NCI-H2171 (cell line): ENCODE results near the gene EFCC1.

Source experiments
- DNase-seq: peaks from one replicate; lab custom pipeline; 2025; lab: John Stamatoyannopoulos, UW

Gene EFCC1

DNA sequence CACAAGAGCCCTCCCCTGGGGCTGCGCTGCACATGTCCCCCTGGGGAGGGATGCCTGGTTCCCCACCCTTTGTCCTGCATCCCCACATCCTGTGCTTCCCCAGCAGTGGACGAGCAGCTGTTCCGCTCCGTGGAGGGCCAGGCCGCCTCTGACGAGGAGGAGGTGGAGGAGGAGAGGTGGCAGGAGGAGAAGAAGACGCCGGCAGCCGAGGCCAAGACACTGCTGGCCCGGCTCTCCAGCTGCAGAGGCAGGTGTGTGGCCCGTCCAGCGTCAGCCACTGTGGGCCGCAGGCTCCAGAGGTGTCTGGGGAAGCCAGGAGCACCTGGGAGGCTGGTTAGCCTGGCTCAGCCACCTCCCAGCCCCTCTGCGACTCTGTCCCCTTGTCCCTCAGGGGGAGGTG is 31.6 kb downstream of the EFCC1 start:
- no peak for DNase-seq

DNA sequence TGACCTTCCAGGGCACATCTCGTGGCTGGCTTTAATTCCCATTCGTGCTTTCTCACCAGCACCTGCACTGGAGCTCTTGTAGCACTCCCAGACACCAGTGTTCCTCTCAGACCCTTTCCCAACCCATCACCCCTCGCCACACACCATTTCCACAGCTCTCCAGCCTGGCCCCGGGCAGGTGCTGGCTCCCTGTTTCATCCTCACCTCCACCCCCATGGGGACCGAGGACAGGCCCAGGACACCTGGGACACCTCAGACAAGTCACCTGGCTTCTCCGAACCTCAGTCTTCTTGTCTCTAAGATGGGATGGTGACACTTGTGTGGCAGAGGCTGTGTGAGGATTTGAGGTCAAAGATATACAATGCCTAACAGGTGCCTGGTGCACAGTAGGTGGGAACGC is 32.0 kb downstream of the EFCC1 start:
- no peak for DNase-seq

DNA sequence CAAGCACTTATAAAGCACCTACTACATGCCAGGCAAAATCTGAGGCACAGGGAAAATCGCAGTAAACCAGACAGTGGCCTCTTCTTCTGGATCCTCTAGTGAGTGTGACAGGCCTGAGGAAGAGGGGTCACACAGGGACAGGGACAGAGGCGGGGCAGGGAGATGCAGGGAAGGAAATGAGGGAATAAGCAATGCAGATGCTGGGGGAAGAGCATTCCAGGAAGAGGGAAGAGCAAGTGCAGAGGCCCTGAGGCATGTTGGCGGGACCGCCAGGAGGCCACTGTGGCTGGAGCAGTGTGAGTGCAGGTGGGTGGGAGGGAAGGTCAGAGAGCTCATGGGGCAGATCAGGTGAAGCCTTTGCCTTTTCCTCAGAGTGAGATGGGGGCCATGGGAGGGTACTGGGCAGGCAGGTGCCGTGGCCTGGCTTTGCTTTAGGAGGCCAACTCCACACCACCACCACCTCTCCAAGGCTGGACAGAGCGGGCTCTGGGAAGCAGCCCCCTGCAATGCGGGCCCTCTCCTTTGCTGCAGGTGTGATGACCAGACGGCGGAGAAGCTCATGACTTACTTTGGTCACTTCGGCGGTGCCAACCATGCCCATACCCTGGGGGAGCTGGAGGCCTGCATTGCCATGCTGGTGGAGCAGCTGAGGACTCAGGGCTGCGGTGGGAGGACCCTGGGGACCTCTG is 32.7 kb downstream of the EFCC1 start:
- no peak for DNase-seq

DNA sequence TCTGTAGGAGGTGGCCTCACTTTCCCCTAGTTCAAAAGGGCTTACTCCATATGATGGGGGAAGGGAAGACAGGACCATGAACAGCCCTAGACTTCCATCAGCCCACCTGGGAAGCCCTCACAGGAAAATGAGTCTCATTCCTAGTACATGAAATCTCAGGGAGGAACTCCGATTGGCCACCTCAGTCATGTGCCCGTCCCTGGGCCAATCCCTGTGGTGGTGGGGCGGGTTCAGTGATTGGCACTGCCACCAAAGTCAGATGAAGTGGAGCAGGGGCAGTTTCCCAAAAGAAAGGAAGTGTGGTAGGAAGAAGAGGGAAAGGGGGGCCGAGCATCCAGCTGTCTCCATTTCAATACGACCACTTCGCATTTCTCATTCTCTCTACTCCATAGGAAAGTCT is 33.5 kb downstream of the EFCC1 start:
- DNase-seq, result no peak

- DNase-seq, result no peak
Observed at GRCh38 chr3:129035360-129036221, 34.5 kb downstream of the EFCC1 start.

DNA sequence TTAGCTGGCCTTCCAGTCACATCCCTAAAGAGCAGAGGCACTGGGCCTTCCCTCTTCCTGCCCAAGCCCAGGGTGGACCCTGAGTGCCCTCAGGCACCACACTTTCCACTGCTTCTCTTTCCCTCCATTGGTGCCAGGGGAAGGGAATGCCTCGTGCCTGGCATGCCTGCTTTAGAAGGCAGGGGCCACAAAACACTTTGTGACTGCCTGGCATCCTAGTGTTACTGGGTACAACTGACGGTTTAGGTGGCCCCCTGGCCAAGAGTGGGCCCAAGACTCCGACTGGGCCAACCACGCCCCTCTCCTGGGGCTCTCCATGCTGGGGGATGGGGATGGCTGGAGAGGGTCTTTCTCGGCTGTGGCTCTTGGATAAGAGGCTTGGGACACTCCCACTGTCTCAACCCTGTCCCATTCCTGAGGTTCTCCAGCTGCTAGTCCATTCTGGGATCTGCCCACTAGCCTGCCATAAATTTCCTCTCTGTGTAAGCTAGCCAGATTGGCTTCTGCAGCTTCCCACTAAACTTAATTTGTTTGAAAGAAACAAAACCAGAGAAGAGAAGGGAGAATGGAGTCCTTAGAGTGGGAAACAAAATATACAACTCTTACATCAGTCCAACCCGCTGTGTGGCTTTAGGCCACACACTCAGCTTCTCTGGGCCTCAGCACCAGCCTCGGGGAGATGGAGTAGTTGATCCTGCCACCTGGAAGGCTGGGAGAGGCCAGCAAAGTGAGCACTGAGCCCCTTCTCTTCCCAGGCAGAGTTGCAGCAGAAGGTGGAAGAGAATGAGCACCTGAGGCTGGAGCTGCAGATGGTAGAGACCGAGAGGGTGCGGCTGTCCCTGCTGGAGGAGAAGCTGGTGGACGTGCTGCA is 35.4 kb downstream of the EFCC1 start:
- no peak for DNase-seq

DNA sequence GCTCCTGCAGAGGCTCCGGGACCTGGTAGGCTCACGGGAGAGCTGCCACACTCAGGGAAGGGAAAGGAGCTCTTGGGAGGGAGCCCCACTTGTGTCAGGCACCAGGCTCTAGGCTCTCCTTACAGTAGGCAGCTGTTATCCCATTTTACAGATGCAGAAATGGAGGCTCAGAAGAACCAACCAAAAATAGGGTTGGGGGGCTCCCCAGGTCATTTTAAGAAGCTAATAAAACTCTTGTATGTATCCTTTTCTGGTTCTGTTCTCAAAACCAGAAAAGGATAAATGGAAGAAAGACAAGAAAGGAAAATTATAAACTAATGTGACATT is 36.0 kb downstream of the EFCC1 start:
- no peak for DNase-seq

- DNase-seq, result no peak
Observed at GRCh38 chr3:129038121-129038855, 37.2 kb downstream of the EFCC1 start.

- peak; percentile 86 for DNase-seq
Observed at GRCh38 chr3:129039271-129040038, 38.4 kb downstream of the EFCC1 start.

DNA sequence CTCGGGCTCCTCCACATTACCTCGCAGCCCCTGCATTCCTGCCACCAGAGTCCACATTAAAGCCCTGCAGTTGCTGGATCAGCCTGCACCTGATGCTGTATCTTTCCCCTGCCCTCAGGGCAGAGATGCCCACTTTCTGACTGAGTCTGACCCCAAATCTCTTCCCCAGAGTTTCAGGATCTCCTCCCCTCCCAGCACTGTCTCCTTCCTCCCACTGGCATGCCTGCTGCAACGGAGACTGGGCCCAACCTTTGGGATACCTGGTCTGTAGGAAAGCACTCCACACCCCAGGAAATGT is 38.9 kb downstream of the EFCC1 start:
- no peak for DNase-seq

GRCh38 chr3:129040579-129041300 is 39.6 kb downstream of the EFCC1 start:
- no peak for DNase-seq

DNA sequence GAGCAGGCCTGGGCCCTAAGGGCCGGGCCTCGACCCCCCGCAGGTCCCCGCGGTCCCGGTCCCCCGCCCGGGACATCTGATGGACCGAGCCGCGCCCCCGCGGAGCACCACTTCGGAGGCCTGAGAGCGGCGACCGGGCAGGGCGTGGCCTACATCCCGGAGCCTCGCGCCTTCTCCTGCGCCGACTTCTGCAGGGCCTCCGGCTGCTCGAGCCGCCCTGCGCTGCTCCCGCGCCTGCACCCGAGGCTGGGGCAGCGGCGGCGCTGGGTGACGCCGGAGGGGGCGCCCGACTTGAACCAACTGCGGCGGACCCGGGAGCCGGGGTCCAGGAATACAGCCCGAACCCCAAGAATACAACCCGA is 44.6 kb downstream of the EFCC1 start:
- no peak for DNase-seq

- no peak for DNase-seq
Observed at GRCh38 chr3:129046037-129046731, 45.1 kb downstream of the EFCC1 start.

- DNase-seq, result no peak
Observed at GRCh38 chr3:129046732-129047552, 45.8 kb downstream of the EFCC1 start.

GRCh38 chr3:129047553-129047839 is 46.4 kb downstream of the EFCC1 start:
- no peak for DNase-seq

DNA sequence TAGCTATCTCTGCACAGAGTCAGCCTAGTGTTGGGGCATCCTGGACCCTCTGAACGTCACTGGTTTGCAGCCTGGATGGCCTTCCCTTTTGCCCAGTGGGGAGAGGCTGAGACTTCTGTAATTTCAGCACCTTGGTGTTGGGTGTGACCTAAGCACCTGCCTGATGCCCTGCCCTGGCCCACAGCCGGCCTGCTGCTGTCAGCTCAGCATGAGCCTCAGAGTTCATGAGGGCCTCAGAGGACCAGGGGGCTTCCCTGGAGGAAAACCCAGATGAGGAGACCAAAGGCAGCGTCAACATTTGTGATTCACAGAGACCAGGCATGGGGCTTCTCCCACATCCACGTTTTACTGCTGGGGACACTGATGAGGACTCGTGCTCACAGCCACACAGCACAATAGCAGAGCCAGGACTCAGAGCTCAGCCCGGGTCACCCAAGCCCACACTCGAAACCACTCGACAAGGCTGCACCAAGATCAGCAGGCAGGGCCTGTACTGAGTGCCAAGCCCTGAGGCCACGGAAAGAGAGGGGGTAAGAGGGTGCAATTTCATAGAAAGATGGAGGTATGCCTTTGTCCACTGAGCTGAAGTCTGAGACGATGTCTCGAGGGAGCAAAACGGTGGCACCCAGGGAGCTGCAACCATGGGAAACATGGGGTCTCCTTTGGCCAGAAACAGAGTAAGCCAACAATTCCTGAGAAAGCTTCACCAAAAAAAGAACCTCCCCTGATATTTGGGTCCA is 49.6 kb downstream of the EFCC1 start:
- no peak for DNase-seq

DNA sequence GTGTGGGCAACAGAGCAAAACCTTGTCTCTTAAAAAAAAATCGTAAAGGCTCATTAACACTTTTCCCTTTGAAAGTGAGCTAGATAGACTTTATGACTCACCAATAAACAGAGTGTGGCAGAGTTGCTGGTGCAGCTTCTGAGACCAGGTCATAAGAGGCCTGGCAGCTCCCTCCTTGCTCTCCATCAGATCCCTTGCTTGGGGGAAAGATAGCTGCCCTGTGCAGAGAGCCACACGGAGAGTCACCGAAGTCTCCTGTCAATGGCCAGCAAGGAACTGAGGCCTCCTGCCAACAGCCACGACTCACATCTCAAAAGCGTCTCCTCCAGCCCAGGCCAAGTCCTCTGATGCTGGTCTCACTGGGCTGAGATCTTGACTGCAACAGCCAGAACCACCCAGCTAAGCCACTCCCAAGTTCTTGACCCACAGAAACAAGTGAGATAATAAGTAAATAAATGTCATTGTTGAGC is 50.8 kb downstream of the EFCC1 start:
- no peak for DNase-seq

- DNase-seq, result no peak
Observed at GRCh38 chr3:129052675-129053074, 51.6 kb downstream of the EFCC1 start.

DNA sequence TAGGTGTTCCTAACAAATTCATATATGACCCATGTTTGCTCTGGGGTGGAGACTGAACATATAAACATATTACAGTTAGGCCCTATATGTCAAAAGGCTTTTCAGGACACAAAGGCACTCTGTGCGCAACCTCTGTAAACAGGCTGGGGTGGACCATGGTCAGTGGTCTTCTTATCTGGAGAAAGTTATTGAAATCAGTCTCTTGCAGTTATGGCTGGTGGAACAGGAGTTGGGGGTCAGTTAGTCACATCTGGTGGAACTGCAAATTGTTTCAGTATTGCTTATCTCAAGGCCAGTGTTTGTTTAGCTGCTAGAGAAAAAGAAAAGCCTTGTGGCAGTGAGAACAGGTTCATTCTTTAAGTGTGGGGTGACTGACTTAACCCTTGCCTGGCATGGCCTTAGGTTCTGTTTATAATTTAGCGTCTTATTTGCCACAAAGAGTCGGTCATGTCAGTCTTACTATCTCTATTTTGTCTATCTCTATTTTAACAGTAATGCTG is 53.6 kb downstream of the EFCC1 start:
- DNase-seq, result no peak
